NB4 (cell line): ENCODE results near the gene TBX3.

Experiments
- DNase-seq: peaks from one replicate; pipeline ENCODE4 v3.0.0; 2010; ENCODE audit warnings: low read depth
- H3K4me3 ChIP-seq: one replicate; pipeline ENCODE4 v1.5.1; 2011; ENCODE audit warnings: mild to moderate bottlenecking, low read depth, low read length, moderate library complexity
- CTCF ChIP-seq: IDR thresholded peaks from one replicate; pipeline ENCODE4 v1.5.1; 2012; ENCODE audit warnings: low read depth, low read length
- MAX ChIP-seq: IDR thresholded peaks from 2 replicates; pipeline ENCODE4 v1.6.1; 2011; ENCODE audit warnings: low read depth, low read length
- MYC ChIP-seq: IDR thresholded peaks from 2 replicates; pipeline ENCODE4 v1.6.1; 2011; ENCODE audit warnings: low read depth, low read length
- POLR2A ChIP-seq: IDR thresholded peaks from 2 replicates; pipeline ENCODE4 v1.6.1; 2011; ENCODE audit warnings: mild to moderate bottlenecking; ENCODE audit not compliant: insufficient read length; ENCODE audit errors: extremely low read depth

Gene TBX3

GRCh38 chr12:114693532-114693931 lies 9.6 kb upstream of the TBX3 start:
- no peak overlapping the region for H3K4me3 ChIP-seq
- TF ChIP-seq MYC (no peak), CTCF (no peak), POLR2A (no peak), MAX (no peak)
- DNase-seq: no peak

- H3K4me3 ChIP-seq: no peak overlapping the region
- no peak for TF ChIP-seq MAX
- no peak for TF ChIP-seq MYC
- TF ChIP-seq POLR2A: no peak
- TF ChIP-seq CTCF: no peak
- no peak for DNase-seq
These were observed 9.1 kb upstream of the TBX3 start for GRCh38 chr12:114693059-114693531.

GRCh38 chr12:114692186-114693058 lies 8.4 kb upstream of the TBX3 start:
- DNase-seq: no peak
- no peak overlapping the region for H3K4me3 ChIP-seq
- TF ChIP-seq CTCF (no peak), MAX (no peak), POLR2A (no peak), MYC (no peak)

- DNase-seq: no peak
- TF ChIP-seq MYC (no peak), MAX (no peak), POLR2A (no peak), CTCF (no peak)
- H3K4me3 ChIP-seq: no peak overlapping the region
These were observed 7.8 kb upstream of the TBX3 start for GRCh38 chr12:114691763-114692185.

- TF ChIP-seq CTCF: no peak
- TF ChIP-seq MYC: no peak
- no peak for TF ChIP-seq MAX
- no peak for TF ChIP-seq POLR2A
- H3K4me3 ChIP-seq: no peak overlapping the region
- no peak for DNase-seq
These were observed 7.2 kb upstream of the TBX3 start for GRCh38 chr12:114691196-114691595.
